ENCODE results near the gene ARHGAP26. TPM values are rescaled to one million over a fixed set of nuclear protein-coding genes. Genes with fewer than 3 reads are reported as not detected.
"Not testable (repeated sequence)": the region's sequence is repeated elsewhere in the genome, so short reads cannot be mapped to it uniquely, and the experiment has no call there.

Gene ARHGAP26
- total RNA-seq, 1 experiment from 2014 or later = 5.9 TPM

DNA sequence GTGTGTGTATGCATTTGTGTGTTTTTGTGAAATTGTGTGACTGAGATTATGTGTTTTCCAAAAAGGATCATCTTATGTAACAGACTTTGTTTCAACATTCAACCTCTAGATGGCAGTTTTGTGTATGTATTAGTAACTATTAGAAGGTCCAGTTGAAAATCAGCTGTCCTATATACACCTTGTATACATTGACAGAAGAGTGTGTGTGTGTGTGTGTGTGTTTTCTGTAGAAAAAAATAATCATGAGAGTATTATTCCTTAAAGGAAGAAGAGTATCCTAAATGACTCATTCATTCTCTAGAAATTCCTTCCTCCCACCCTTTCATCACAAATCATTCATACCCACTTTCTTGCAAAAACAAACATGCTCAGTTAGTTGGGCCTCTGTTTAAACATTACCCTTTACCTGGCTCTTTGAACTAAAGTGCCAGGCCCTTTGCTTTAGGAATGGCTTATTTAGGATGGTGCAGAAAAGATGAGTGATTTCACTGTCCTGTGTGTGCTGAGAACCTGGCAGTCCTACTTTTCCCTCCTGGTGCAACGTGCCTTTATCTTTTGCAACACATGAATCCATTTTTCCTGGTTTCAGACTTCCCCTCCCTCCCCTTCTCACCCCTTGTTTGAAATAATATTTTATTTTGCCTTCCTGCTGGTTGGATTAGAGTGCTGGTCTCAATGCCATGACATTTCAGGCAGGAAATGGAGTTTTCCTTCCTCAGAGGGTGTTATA is 152.2 kb downstream of the ARHGAP26 start:
- Histone ChIP-seq H3K27me3 (ENCODE audit: control insufficient read depth, insufficient read depth, low read length) (no peaks in the 10 kb centered on the region), H3K4me3 (ENCODE audit: insufficient read depth, low read depth, low read length) (no peak overlapping the region), H3K36me3 (replicated peaks; ENCODE audit: control insufficient read depth, insufficient read depth, low read length) (no peaks in the 10 kb centered on the region)
- DNase-seq = peak; percentile 32

DNA sequence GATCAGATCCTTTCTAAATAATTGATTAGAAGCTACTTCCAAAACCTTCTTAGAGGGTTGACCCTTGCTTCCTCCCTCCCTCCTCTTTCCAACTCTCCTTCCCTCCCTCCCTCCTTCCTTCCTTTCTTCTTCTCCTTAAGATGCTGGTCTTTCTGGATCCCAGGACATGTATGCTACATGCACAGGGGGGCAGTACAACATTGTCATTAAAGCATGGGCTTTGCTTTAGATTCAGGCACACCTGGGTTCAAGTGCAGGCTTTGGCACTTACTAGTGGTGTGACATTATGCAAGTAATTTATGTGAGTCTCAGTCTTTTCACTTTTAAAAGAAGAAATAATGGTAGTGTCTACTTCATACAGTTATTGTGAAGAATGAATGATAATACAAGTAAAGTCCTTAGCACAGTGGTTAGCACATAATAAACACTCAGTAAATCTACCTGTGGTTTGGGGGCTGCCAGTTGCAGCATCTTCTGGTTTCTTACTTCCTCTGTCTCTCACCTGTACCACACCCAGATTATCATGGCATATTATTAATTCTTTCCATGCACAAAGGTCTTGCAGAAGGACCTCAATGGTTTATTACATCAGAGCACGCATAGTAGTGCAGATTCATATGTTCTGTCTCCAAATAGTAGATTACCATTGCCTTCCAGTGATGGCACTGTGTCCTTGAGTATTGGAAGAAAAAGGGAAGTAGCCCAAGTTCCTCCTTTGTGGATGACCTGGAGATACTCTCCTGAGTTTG is 154.1 kb downstream of the ARHGAP26 start:
- no peaks in the 10 kb centered on the region for H3K27me3 ChIP-seq (ENCODE audit: control insufficient read depth, insufficient read depth, low read length)
- H3K36me3 ChIP-seq (replicated peaks; ENCODE audit: control insufficient read depth, insufficient read depth, low read length) = no peaks in the 10 kb centered on the region
- no peak for DNase-seq
- H3K4me3 ChIP-seq (ENCODE audit: insufficient read depth, low read depth, low read length) = no peak overlapping the region

- DNase-seq = no peak
- Histone ChIP-seq H3K4me3 (ENCODE audit: insufficient read depth, low read depth, low read length) (no peak overlapping the region), H3K27me3 (ENCODE audit: control insufficient read depth, insufficient read depth, low read length) (no peaks in the 10 kb centered on the region), H3K36me3 (replicated peaks; ENCODE audit: control insufficient read depth, insufficient read depth, low read length) (no peaks in the 10 kb centered on the region)
These were observed 155.6 kb downstream of the ARHGAP26 start for GRCh38 chr5:142925795-142926194.

DNA sequence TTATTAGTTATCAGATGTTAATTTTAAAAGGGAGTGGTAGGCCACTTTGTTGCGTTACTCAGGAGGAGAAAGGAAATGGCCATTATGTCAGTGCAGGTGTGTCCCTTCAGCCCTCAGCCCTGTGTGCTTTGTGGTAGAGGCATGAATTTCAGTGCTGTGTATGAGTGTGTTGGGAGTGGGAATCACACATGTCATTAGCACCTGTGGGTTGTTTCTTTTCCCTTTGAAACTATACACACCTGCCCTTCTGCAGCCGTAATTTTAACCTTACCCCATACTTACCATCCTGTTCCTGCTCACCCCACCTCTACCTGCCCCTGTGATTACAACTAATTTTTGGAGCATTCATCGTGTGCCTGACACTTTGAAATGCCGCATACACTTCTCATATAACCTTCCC is 156.4 kb downstream of the ARHGAP26 start:
- Histone ChIP-seq H3K27me3 (ENCODE audit: control insufficient read depth, insufficient read depth, low read length) (no peaks in the 10 kb centered on the region), H3K36me3 (replicated peaks; ENCODE audit: control insufficient read depth, insufficient read depth, low read length) (no peaks in the 10 kb centered on the region), H3K4me3 (ENCODE audit: insufficient read depth, low read depth, low read length) (no peak overlapping the region)
- DNase-seq = no peak

DNA sequence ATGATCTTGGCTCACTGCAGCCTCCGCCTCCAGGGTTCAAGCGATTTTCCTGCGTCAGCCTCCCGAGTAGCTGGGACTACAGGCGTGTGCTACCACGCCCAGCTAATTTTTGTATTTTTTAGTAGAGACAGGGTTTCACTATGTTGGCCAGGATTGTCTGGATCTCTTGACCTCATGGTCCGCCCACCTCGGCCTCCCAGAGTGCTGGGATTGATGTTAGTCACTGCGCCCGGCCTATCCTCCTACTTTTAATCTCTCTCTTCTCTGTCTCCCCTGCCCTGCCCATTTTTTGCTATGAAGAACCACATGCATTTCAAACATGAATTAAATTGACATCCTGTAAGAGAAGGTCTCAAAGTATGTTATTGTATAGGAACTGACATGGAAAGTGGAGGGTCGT is 158.8 kb downstream of the ARHGAP26 start:
- not testable (repeated sequence) for H3K36me3 ChIP-seq (replicated peaks; ENCODE audit: control insufficient read depth, insufficient read depth, low read length); H3K4me3 ChIP-seq (ENCODE audit: insufficient read depth, low read depth, low read length); DNase-seq; H3K27me3 ChIP-seq (ENCODE audit: control insufficient read depth, insufficient read depth, low read length)

- Histone ChIP-seq H3K36me3 (replicated peaks; ENCODE audit: control insufficient read depth, insufficient read depth, low read length) (no peaks in the 10 kb centered on the region), H3K4me3 (ENCODE audit: insufficient read depth, low read depth, low read length) (no peak overlapping the region), H3K27me3 (ENCODE audit: control insufficient read depth, insufficient read depth, low read length) (no peaks in the 10 kb centered on the region)
- no peak for DNase-seq
These were observed 159.4 kb downstream of the ARHGAP26 start for GRCh38 chr5:142929587-142929986.

- Histone ChIP-seq H3K27me3 (ENCODE audit: control insufficient read depth, insufficient read depth, low read length) (no peaks in the 10 kb centered on the region), H3K36me3 (replicated peaks; ENCODE audit: control insufficient read depth, insufficient read depth, low read length) (no peaks in the 10 kb centered on the region), H3K4me3 (ENCODE audit: insufficient read depth, low read depth, low read length) (no peak overlapping the region)
- DNase-seq = no peak
These were observed 160.4 kb downstream of the ARHGAP26 start for GRCh38 chr5:142930395-142931110.

DNA sequence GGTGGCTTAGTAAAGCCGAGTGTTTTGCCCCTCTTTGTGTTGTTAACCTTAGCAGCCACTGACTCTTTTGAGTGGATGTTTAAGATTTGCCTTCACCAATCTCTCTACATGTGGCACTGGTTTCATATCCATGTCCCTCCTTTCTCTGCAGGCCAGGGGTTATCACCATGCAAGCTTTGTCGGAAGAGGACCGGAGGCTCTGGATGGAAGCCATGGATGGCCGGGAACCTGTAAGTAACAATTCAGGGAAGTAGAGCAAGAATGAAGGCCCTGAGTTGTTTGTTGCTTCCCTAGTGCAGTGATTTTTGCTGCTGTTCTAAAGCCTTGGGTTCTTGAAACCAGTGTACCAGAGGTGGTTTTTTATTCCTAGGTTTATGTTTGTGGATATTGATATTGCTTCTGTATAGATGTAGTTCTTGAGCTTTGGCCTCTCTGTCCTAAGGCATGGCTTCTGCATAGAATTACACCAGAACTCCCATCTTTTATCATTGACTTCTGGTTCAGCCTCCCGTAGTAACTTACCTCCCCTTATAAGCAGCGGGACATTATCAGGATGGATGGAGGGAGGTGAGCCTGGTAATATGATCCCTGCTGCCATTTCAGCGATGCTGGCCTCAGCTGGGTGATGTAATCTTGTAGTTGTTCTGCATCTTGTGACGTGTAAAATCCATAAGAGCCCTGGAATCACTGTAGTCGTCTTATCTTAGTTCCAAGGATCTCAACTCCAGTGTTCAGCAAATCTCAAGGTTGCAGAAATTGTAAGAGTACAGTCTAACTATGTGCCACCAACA is 161.9 kb downstream of the ARHGAP26 start:
- Histone ChIP-seq H3K4me3 (ENCODE audit: insufficient read depth, low read depth, low read length) (no peak overlapping the region), H3K27me3 (ENCODE audit: control insufficient read depth, insufficient read depth, low read length) (no peaks in the 10 kb centered on the region), H3K36me3 (replicated peaks; ENCODE audit: control insufficient read depth, insufficient read depth, low read length) (no peaks in the 10 kb centered on the region)
- DNase-seq = peak; percentile 36

- no peak for DNase-seq
- H3K36me3 ChIP-seq (replicated peaks; ENCODE audit: control insufficient read depth, insufficient read depth, low read length) = no peaks in the 10 kb centered on the region
- H3K27me3 ChIP-seq (ENCODE audit: control insufficient read depth, insufficient read depth, low read length) = no peaks in the 10 kb centered on the region
- H3K4me3 ChIP-seq (ENCODE audit: insufficient read depth, low read depth, low read length) = no peak overlapping the region
These were observed 164.0 kb downstream of the ARHGAP26 start for GRCh38 chr5:142934051-142934762.

- DNase-seq = no peak
- no peaks in the 10 kb centered on the region for H3K36me3 ChIP-seq (replicated peaks; ENCODE audit: control insufficient read depth, insufficient read depth, low read length)
- no peaks in the 10 kb centered on the region for H3K27me3 ChIP-seq (ENCODE audit: control insufficient read depth, insufficient read depth, low read length)
- no peak overlapping the region for H3K4me3 ChIP-seq (ENCODE audit: insufficient read depth, low read depth, low read length)
These were observed 164.8 kb downstream of the ARHGAP26 start for GRCh38 chr5:142935014-142935413.

- H3K27me3 ChIP-seq (ENCODE audit: control insufficient read depth, insufficient read depth, low read length) = no peaks in the 10 kb centered on the region
- DNase-seq = no peak
- H3K4me3 ChIP-seq (ENCODE audit: insufficient read depth, low read depth, low read length) = no peak overlapping the region
- no peaks in the 10 kb centered on the region for H3K36me3 ChIP-seq (replicated peaks; ENCODE audit: control insufficient read depth, insufficient read depth, low read length)
These were observed 167.2 kb downstream of the ARHGAP26 start for GRCh38 chr5:142937374-142937773.

GRCh38 chr5:142938266-142938880 is 168.2 kb downstream of the ARHGAP26 start:
- H3K4me3 ChIP-seq (ENCODE audit: insufficient read depth, low read depth, low read length) = no peak overlapping the region
- H3K27me3 ChIP-seq (ENCODE audit: control insufficient read depth, insufficient read depth, low read length) = no peaks in the 10 kb centered on the region
- H3K36me3 ChIP-seq (replicated peaks; ENCODE audit: control insufficient read depth, insufficient read depth, low read length) = no peaks in the 10 kb centered on the region
- DNase-seq = no peak

- no peak for DNase-seq
- H3K27me3 ChIP-seq (ENCODE audit: control insufficient read depth, insufficient read depth, low read length) = no peaks in the 10 kb centered on the region
- H3K36me3 ChIP-seq (replicated peaks; ENCODE audit: control insufficient read depth, insufficient read depth, low read length) = no peaks in the 10 kb centered on the region
- no peak overlapping the region for H3K4me3 ChIP-seq (ENCODE audit: insufficient read depth, low read depth, low read length)
These were observed 168.8 kb downstream of the ARHGAP26 start for GRCh38 chr5:142939006-142939405.

All from H7 (cell line).